Activated T-helper 17 cell treated with anti-CD3 and anti-CD28 coated beads, Interleukin-2, amount 50 U/mL, for 72 hours (primary cell): ENCODE data around the gene SCYL1. TPM values are rescaled to one million over a fixed set of nuclear protein-coding genes. Genes with fewer than 3 reads are reported as not detected.
A peak's percentile ranks its signal among the peaks of the same experiment; 100 is the strongest.

Experiments used
- ATAC-seq: fragments of 150-1000 bp; cut with Tn5 transposase; replicated peaks from 2 replicates; pipeline ENCODE4 v1.10.0; 2021; ENCODE audit warnings: mild to moderate bottlenecking, moderate library complexity
- H3K27ac Mint-ChIP-seq: one replicate; pipeline ENCODE4 v1.8.0; 2022; ENCODE audit warnings: mixed read lengths
- H3K27me3 Mint-ChIP-seq: one replicate; pipeline ENCODE4 v1.8.0; 2022; ENCODE audit warnings: mixed read lengths
- H3K36me3 Mint-ChIP-seq: one replicate; pipeline ENCODE4 v1.8.0; 2022; ENCODE audit warnings: low read depth, mild to moderate bottlenecking, mixed read lengths
- H3K4me1 Mint-ChIP-seq: one replicate; pipeline ENCODE4 v1.8.0; 2022; ENCODE audit warnings: mixed read lengths
- H3K4me3 Mint-ChIP-seq: one replicate; pipeline ENCODE4 v1.8.0; 2022; ENCODE audit warnings: mild to moderate bottlenecking, mixed read lengths
- H3K9me3 Mint-ChIP-seq: one replicate; pipeline ENCODE4 v1.8.0; 2022; ENCODE audit warnings: mixed read lengths
- total RNA-seq, 2 donors: library from RNA; stranded (reverse); gene quantifications; one replicate each; pipeline ENCODE4 v1.2.3, GENCODE V29; 2022

SCYL1 gene
- total RNA-seq, 2 donors from 2014 or later = 80.4 to 86.8 TPM

DNA sequence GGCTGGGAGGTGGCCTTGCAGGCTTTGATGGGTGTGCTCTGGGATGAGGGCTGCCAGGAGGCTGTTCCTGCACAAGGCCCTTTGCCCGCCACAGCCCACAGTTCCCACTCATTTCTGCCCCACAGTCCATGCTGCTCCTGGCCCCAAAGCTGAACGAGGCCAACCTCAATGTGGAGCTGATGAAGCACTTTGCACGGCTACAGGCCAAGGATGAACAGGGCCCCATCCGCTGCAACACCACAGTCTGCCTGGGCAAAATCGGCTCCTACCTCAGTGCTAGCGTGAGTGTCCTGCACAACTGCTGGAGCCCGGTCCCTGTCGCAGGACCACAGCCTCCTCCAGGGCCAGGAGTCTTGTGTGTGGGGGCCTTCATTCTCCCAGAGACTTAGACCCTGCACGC lies 10.2 kb downstream of the SCYL1 start:
- no peaks in the 10 kb centered on the region for H3K9me3 Mint-ChIP-seq
- H3K27ac Mint-ChIP-seq = no peak overlapping the region
- H3K36me3 Mint-ChIP-seq = peaks cover 82% of the 10 kb centered on the region
- peaks cover 8% of the 10 kb centered on the region for H3K4me1 Mint-ChIP-seq
- ATAC-seq = no peak
- no peaks in the 10 kb centered on the region for H3K27me3 Mint-ChIP-seq
- H3K4me3 Mint-ChIP-seq = no peak overlapping the region

DNA sequence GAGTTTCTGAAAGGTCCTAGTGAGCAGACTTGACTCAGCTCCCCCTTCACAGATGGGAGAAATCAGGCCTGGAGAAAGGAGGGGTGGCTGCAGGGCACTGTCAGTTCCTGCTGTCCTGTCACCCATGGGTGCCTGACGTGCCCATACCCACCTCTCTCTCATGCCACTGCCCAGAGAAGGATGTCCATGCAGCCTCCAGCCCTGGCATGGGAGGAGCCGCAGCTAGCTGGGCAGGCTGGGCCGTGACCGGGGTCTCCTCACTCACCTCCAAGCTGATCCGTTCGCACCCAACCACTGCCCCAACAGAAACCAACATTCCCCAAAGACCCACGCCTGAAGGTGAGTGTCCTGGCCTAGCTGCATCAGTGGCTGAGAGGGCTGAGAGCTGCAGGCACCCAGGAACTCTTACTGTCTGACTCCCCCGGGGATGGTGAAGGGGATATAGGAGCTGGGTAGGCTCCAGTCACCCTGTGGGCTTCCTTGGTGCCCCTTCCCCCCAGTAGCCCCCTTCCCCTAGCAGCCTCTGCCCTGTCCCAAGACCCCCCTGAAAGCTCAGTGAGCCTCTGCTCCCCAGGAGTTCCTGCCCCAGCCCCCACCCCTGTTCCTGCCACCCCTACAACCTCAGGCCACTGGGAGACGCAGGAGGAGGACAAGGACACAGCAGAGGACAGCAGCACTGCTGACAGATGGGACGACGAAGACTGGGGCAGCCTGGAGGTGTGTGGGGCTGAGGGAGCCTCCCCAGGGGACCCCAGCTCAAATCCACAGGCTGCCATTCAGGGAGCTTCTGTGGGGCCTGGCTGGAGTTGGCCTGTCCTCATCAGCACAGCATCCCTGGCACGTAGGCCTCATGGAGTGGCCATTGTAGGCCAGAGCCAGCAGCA lies 11.8 kb downstream of the SCYL1 start:
- no peak for ATAC-seq
- H3K4me3 Mint-ChIP-seq = no peak overlapping the region

GRCh38 chr11:65537296-65537597 lies 12.4 kb downstream of the SCYL1 start:
- peaks cover 13% of the 10 kb centered on the region for H3K4me1 Mint-ChIP-seq
- no peaks in the 10 kb centered on the region for H3K9me3 Mint-ChIP-seq
- peaks cover 76% of the 10 kb centered on the region for H3K36me3 Mint-ChIP-seq
- no peak overlapping the region for H3K27ac Mint-ChIP-seq
- ATAC-seq = no peak
- no peak overlapping the region for H3K4me3 Mint-ChIP-seq
- no peaks in the 10 kb centered on the region for H3K27me3 Mint-ChIP-seq

More for the DNA sequence above, 11.8 kb downstream of the SCYL1 start:
- Mint-ChIP-seq H3K27ac (peak overlapping the region; percentile 8), H3K9me3 (no peaks in the 10 kb centered on the region), H3K27me3 (no peaks in the 10 kb centered on the region), H3K36me3 (peaks cover 75% of the 10 kb centered on the region), H3K4me1 (peaks cover 8% of the 10 kb centered on the region)

DNA sequence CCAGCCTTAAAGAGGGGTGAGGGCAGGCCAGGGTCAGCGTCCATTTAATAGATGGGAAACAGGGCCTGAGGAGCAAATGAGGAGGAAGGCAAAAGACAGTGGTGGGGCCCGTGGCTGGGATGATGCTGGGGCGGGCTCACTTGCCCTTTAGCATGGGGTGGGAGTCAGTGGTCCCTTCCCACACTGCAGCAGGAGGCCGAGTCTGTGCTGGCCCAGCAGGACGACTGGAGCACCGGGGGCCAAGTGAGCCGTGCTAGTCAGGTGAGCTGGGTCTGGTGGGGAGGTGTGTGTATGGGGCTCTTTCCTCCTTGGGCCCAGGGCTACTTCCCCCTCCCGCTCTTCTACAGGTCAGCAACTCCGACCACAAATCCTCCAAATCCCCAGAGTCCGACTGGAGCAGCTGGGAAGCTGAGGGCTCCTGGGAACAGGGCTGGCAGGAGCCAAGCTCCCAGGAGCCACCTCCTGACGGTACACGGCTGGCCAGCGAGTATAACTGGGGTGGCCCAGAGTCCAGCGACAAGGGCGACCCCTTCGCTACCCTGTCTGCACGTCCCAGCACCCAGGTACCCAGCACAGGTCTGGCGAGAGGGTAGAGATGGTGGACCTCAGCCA lies 12.8 kb downstream of the SCYL1 start:
- Mint-ChIP-seq H3K36me3 (peaks cover 76% of the 10 kb centered on the region), H3K4me1 (peaks cover 16% of the 10 kb centered on the region), H3K27ac (no peak overlapping the region), H3K9me3 (no peaks in the 10 kb centered on the region), H3K4me3 (no peak overlapping the region), H3K27me3 (no peaks in the 10 kb centered on the region)
- ATAC-seq = no peak

DNA sequence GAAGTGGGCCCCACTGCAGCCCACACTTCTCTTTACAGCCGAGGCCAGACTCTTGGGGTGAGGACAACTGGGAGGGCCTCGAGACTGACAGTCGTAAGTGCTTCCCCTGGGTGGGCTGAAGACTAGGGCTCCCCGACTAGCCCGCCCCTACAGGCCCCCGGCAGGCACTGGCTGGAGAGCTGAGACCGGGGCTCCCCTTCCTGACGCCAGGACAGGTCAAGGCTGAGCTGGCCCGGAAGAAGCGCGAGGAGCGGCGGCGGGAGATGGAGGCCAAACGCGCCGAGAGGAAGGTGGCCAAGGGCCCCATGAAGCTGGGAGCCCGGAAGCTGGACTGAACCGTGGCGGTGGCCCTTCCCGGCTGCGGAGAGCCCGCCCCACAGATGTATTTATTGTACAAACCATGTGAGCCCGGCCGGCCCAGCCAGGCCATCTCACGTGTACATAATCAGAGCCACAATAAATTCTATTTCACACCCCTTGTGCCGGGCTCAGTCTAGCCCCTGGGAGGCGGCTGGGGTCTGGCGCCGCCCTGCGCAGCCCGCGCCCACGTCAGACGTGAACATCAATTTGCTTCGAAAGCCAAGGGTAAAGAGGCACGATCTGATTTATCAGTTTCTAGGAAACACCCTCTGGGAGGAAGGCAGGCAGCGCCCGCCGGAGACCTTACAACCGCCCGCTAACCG lies 13.5 kb downstream of the SCYL1 start:
- Mint-ChIP-seq H3K36me3 (peaks cover 72% of the 10 kb centered on the region), H3K27me3 (no peaks in the 10 kb centered on the region), H3K27ac (no peak overlapping the region), H3K4me3 (no peak overlapping the region), H3K9me3 (no peaks in the 10 kb centered on the region), H3K4me1 (peaks cover 17% of the 10 kb centered on the region)
- ATAC-seq = no peak

GRCh38 chr11:65538915-65539743 lies 14.2 kb downstream of the SCYL1 start:
- no peak for ATAC-seq
- Mint-ChIP-seq H3K4me3 (no peak overlapping the region), H3K36me3 (peaks cover 75% of the 10 kb centered on the region)

GRCh38 chr11:65539744-65540289 lies 14.9 kb downstream of the SCYL1 start:
- Mint-ChIP-seq H3K27me3 (no peaks in the 10 kb centered on the region), H3K9me3 (no peaks in the 10 kb centered on the region), H3K36me3 (peaks cover 75% of the 10 kb centered on the region), H3K27ac (no peak overlapping the region), H3K4me1 (peaks cover 17% of the 10 kb centered on the region), H3K4me3 (peak overlapping the region; percentile 79)
- ATAC-seq = peak; percentile 72

More at GRCh38 chr11:65538915-65539743, 14.2 kb downstream of the SCYL1 start:
- Mint-ChIP-seq H3K27me3 (no peaks in the 10 kb centered on the region), H3K9me3 (no peaks in the 10 kb centered on the region), H3K27ac (no peak overlapping the region), H3K4me1 (peaks cover 17% of the 10 kb centered on the region)

- H3K9me3 Mint-ChIP-seq = no peaks in the 10 kb centered on the region
- no peak overlapping the region for H3K27ac Mint-ChIP-seq
- no peaks in the 10 kb centered on the region for H3K27me3 Mint-ChIP-seq
- H3K4me3 Mint-ChIP-seq = peak overlapping the region; percentile 79
- H3K36me3 Mint-ChIP-seq = peaks cover 75% of the 10 kb centered on the region
- peaks cover 21% of the 10 kb centered on the region for H3K4me1 Mint-ChIP-seq
- peak; percentile 89 for ATAC-seq
These were observed 15.6 kb downstream of the SCYL1 start for GRCh38 chr11:65540290-65541092.

DNA sequence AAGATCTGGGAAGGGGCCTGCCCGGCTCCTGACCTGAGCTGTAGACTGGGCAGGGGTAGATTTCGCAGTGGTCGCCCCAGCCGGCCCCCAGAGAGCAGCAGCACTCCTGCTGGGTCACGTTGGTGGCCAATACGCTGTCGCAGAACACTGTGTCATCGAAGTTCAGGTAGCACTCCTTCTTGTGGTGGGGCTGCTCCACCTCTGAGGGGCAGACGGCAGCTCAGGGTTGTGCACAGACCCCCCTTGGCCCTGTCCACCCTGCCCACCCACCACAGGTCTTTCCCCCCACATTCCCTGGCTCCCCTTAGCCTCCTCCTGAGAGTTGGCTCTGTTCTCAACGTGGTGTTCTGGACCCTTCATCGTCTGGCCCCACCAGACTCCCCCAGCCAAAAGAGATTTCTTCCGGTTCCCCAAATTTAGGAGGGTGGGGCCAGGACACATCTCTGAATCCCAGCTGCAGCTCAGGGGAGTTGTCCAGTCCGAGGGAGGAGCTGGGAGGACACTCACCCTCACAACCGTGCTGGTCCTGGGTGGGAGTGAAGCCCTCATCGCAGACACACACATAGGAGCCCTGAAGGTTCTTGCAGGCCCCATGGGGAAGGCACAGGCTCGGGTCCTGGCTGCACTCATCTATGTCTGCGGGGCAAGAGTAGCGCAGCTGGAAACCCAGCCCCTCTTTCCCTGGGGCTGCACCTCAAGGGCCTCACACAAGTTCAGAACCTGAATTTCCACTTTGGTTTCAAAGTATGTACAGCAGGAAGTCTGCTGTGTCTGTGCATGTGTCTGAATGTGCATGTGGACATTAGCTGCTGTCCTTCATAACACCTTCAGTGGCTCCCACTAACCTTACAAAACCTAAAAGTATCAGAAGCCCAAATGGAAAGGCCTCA lies 16.5 kb downstream of the SCYL1 start:
- peaks cover 29% of the 10 kb centered on the region for H3K4me1 Mint-ChIP-seq
- H3K36me3 Mint-ChIP-seq = peaks cover 75% of the 10 kb centered on the region
- no peaks in the 10 kb centered on the region for H3K9me3 Mint-ChIP-seq
- H3K27me3 Mint-ChIP-seq = no peaks in the 10 kb centered on the region
- peak overlapping the region; percentile 50 for H3K27ac Mint-ChIP-seq
- H3K4me3 Mint-ChIP-seq = peak overlapping the region; percentile 79
- ATAC-seq = no peak

DNA sequence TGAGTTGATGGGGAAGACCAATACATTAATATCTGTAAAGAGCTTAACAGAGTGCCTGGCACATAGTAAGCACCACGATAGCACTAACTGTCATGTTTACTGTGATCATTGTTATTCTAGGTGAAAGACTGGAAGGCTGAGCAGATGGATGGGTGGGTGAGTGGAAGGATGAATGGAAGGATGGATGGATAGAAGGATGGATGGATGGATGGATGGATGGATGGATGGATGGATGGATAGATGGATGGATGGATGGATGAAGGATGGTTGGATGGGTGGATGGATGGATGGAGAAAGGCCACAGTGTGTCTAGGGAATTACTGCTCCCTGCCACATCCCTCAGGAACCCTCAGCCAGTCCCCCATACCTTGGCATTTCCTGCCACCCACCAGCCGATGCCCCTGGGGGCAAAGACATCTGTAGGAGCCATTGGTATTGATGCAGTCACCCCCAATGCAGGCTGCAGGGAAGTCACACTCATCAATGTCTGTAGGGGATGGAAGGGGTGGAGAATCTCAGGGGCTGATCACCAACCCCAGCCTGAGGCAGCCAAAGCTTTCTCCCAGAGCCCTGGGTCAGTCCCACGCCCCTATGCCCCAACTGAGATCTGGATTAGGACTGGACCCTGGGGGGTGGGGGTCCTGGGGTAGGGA lies 18.0 kb downstream of the SCYL1 start:
- Mint-ChIP-seq H3K4me1 (peaks cover 27% of the 10 kb centered on the region), H3K4me3 (peak overlapping the region; percentile 79)
- ATAC-seq = no peak

GRCh38 chr11:65545853-65546216 lies 21.0 kb downstream of the SCYL1 start:
- H3K27me3 Mint-ChIP-seq = no peaks in the 10 kb centered on the region
- no peaks in the 10 kb centered on the region for H3K9me3 Mint-ChIP-seq
- peaks cover 36% of the 10 kb centered on the region for H3K4me1 Mint-ChIP-seq
- H3K36me3 Mint-ChIP-seq = peaks cover 79% of the 10 kb centered on the region
- H3K4me3 Mint-ChIP-seq = peak overlapping the region; percentile 85
- H3K27ac Mint-ChIP-seq = peak overlapping the region; percentile 84
- no peak for ATAC-seq

More for the DNA sequence above, 18.0 kb downstream of the SCYL1 start:
- Mint-ChIP-seq H3K9me3 (no peaks in the 10 kb centered on the region), H3K27me3 (no peaks in the 10 kb centered on the region), H3K27ac (peak overlapping the region; percentile 50), H3K36me3 (peaks cover 67% of the 10 kb centered on the region)

DNA sequence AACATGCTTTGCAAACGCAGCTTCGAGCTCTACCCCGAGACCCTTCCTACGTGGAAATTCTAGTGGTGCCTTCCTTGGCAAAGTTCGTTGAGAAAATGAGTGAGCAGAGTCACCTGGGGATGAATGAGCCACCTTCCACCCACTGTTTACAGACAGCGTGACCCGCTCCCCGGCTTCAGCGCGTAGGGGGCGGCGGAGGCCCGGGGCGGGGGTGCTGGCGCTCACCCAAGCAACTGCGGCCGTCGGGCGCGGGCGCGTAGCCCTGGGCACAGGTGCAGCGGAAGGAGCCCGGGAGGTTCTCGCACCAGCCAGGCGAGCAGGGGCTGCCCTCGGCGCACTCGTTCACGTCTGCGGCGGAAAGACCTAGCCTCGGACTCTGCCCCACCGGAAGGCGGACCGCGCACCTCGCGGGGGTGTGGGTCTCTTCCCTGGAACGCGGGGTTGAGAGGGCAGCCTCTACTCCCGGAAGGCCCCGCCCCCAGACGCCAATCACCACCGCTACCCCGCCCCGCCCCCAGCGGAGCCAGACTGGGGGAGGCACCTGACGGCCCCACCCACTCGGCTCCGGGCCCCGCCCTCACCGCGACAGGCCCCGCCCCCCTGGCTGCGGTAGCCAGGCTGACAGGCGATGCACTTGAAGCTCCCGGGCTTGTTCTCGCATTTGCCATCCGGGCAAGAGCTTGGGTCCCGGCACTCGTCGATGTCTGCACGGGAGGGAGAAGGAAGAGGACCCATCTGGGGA lies 21.5 kb downstream of the SCYL1 start:
- Mint-ChIP-seq H3K27ac (peak overlapping the region; percentile 84), H3K4me1 (peaks cover 37% of the 10 kb centered on the region), H3K36me3 (peaks cover 81% of the 10 kb centered on the region), H3K4me3 (peak overlapping the region; percentile 85), H3K9me3 (no peaks in the 10 kb centered on the region), H3K27me3 (no peaks in the 10 kb centered on the region)
- ATAC-seq = peak; percentile 90
